AG10803 (cell line): ENCODE data around the gene CLIP4.

ENCODE experiments used
- DNase-seq: peaks from one replicate; pipeline ENCODE4 v3.0.0; 2010; ENCODE audit warnings: low read depth
- H3K4me3 ChIP-seq: 2 replicates; pipeline ENCODE4 v1.5.1; 2011; ENCODE audit warnings: mild to moderate bottlenecking, low read length, control low read depth
- TF ChIP-seq, protein P1 (sequence below): conservative IDR thresholded peaks from 2 replicates; pipeline ENCODE4 v1.5.1; 2011; ENCODE audit warnings: mild to moderate bottlenecking, low read length, control low read depth, inconsistent platforms

Gene CLIP4

DNA sequence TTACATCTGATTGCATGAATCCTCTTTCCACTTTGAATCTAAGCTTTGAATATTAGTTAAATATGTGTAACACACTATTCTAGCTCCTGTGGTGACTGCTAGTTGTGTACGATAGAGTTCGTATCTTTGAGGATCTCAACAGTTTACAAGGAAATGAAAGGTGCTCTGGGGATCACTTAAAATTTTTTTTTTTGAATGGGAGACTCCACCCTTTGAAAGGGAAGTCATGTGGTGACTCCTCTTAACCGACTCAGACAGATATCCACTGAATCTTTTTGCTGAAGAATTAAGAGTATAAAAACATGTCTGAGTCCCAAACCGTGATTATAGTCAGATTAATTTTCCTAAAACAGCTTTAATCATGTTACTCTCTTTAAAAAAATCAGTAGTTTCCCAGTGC lies 4.0 kb downstream of the CLIP4 start:
- no peak for DNase-seq
- H3K4me3 ChIP-seq = no peak overlapping the region
- TF ChIP-seq, protein P1, sequence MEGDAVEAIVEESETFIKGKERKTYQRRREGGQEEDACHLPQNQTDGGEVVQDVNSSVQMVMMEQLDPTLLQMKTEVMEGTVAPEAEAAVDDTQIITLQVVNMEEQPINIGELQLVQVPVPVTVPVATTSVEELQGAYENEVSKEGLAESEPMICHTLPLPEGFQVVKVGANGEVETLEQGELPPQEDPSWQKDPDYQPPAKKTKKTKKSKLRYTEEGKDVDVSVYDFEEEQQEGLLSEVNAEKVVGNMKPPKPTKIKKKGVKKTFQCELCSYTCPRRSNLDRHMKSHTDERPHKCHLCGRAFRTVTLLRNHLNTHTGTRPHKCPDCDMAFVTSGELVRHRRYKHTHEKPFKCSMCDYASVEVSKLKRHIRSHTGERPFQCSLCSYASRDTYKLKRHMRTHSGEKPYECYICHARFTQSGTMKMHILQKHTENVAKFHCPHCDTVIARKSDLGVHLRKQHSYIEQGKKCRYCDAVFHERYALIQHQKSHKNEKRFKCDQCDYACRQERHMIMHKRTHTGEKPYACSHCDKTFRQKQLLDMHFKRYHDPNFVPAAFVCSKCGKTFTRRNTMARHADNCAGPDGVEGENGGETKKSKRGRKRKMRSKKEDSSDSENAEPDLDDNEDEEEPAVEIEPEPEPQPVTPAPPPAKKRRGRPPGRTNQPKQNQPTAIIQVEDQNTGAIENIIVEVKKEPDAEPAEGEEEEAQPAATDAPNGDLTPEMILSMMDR = no peak

DNA sequence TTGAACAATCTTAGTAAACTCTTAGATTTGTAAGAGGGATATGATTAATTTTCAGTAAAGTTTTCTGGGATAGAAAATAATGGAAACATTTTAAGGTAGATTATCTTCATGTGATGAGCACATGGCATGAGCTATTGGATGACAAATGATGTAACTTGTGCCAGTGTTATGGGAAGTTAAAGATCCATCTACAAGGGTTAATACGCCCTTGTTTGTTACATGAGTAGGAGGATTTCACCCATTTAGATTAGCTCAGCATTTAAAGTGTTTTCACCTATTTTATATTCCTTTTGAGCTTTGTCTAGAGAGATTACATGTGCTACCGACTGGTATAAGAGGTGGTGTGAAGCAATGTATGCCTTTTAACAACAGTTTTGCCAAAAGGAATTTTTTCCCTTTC lies 5.6 kb downstream of the CLIP4 start:
- TF ChIP-seq, protein P1 = no peak
- no peak overlapping the region for H3K4me3 ChIP-seq
- DNase-seq = no peak

DNA sequence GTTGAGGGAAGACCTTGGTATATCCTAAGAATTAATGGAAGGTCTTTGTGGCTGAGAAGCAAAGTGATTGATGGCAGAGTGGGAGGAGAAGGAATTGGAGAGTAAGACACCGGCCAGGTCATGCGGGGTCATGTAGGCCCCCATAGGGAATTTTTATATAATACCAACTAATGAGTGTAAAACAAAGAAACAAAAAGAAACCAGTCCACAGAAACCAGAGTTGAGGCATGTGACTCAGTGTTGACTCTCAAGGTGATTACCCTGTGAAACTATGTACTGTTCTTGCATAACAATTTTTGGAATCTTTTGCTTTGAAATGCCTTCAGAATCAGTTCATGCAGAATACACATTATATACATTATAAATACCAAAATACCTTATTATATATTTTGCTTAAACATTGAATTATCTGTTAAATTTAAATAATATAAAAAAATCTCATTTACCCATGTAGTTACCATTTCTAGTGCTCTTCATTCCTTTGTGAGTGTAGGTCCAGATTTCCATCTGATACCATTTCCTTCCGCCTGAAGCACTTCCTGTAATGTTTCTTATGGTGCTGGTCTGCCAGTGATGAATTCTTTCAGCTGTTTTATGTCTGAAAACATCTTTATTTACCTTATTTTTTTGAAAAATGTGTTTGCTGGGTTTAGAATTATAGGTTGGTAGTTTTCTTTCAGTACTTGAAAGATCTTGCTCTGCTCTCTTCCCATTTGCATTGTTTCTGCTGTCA lies 8.6 kb downstream of the CLIP4 start:
- no peak overlapping the region for H3K4me3 ChIP-seq
- TF ChIP-seq, protein P1 = no peak
- DNase-seq = peak; percentile 83

DNA sequence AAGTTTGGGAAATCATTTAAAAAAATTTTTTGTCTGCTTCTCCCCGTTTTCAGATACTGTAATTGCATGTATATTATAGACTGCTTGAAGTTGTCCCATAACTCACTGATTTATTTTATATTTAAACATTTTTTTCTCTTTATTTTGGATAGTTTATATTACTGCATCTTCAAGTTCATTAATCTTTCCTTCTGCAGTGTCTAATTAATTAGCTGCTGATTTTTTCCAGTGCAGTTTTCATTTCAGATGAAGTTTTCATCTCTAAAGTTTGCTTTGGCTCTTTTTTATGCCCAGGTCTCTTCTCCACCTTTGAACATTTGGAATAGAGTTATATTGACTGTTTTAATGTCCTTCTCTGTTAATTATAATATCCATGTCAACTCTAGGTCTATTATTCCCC lies 9.3 kb downstream of the CLIP4 start:
- DNase-seq = no peak
- no peak overlapping the region for H3K4me3 ChIP-seq
- TF ChIP-seq, protein P1 = no peak

DNA sequence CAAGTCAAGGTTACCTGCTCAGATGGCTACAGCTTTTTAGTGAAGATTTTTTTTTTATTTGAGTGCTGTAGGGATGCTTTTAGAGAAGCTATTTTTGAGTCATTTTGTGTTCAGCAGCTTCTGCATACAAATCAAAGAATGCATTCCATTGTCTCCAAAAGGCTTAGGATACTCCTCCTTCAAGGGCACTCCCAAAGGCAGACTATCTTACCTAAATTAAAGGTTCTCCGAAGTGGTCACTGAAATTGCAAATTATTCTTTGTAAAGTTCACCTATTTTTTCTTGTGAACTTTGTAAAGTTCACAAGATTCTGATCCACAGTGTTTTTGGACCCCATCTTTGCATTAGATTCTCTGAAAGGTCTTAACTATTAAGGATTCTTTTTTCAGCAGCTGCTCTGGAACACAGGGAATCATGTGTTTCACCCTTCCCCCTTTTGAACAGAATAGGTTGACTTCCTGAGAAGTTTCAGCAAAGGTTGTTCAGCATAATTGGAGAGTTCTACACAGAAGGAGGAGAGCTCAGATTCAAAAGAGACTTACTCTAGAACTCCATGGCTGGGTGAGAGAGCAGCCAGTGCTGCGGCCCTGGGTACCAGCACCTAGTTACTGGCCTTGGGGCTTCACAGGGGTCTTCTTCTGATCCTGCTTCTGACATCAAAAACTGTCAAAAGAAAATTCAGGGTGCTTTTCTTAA lies 14.5 kb downstream of the CLIP4 start:
- H3K4me3 ChIP-seq = peak overlapping the region; percentile 10; the same call in 1 of the 2 replicates
- peak; percentile 43 for DNase-seq
- TF ChIP-seq, protein P1 = no peak

DNA sequence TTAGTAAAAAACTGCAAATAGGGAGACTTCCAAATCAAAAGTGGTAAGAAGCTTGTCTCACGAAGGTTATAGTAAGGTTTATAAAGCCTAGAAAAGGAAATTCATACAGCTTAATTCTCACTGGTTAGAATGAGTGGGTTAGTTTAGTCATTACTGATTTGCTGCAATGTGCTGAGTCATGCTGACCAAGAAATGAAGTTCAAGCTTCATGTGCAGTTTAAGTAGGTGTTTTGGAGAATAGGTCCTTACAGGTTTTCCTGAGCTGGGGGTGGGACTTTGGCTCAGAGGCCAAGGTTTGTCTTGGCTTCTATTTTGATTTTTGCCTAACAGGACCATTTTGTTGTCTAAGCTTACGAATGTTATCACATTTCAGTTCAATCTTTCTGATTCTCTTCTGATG lies 15.1 kb downstream of the CLIP4 start:
- H3K4me3 ChIP-seq = no peak overlapping the region
- peak; percentile 84 for DNase-seq
- TF ChIP-seq, protein P1 = no peak

DNA sequence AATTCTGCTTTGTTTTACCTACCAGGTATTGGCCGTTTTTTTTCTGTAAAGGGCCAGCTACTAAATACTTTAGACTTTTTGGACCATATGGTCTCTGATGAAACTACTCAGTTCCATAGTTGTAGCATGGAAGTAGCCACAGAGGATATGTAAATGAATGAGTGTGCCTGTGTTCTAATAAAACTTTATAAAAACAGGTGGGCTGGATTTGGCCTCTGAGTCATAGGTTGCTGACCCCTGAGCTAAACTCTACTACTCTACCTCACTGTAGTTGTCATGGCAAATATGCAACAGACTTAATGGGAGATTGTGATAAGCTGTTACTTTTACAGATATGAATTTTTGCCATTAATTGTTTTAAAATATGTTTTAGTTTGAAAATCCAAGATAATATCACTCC lies 19.7 kb downstream of the CLIP4 start:
- TF ChIP-seq, protein P1 = no peak
- DNase-seq = no peak

More for the DNA sequence above, 19.7 kb downstream of the CLIP4 start:
- no peak overlapping the region for H3K4me3 ChIP-seq
